Stimulated activated CD4-positive, alpha-beta T cell treated with anti-CD3 and anti-CD28 coated beads, Interleukin-4, amount 100 ng/mL, for 24 hours (primary cell): Measurements from ENCODE around the gene HOXC13.

Experiments
- DNase-seq: peaks from one replicate; pipeline ENCODE4 v3.0.0-alpha.2; 2020

Gene HOXC13

DNA sequence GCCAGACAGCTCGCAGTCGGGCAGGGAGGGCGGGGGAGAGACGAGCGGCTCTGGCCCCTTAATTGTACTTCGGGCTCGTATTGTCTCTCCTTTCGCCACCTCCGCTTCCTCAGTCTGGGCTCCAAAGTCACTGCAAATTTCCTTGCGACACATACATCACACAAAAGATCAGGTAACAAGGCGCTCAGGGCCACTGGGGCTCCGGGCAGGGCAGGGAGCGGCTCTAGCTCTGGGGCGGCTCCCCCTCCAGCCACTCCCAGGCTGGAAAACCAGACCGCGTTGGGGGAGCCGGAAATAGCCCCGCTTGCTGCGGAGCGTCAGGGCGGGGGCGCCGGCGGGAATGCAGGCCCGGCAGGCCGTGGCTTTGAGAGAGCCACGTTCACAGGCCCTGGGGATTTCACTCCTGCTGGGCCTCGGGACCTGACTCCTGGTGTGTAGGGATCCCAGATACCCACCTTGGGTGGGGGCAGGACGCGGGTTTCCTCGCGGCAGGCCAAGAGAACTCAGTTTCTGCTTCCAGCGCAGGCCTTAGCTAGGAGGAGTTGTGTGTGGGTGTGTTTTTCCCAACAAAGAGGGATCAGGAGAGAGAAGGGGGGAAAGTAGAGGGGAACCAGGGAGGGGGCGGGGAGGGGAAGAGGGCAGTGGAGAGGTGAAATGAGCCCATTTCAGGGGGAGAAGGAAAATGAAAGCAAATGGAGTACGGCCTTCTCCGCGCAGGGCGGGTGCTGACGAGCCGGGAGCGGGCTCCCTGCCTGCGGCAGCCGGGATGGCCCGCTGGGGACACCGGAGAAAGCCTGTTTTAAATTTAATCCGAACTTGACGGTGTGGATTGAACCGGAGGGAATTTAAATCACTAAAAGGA is 57.0 kb downstream of the HOXC13 start:
- no peak for DNase-seq
